H1 (cell line): ENCODE measurements around the gene CORO2B.

Experiments
- ATF3 ChIP-seq: IDR thresholded peaks from 2 replicates; pipeline ENCODE4 v1.6.1; 2011; ENCODE audit warnings: low read depth, mild to moderate bottlenecking, low read length; ENCODE audit not compliant: insufficient read depth
- BRCA1 ChIP-seq: IDR thresholded peaks from 2 replicates; pipeline ENCODE4 v1.6.1; 2012; ENCODE audit warnings: low read depth, low read length, improper control_type of control experiment
- CREB1 ChIP-seq: IDR thresholded peaks from 2 replicates; pipeline ENCODE4 v1.6.1; 2012; ENCODE audit warnings: inconsistent platforms
- CTCF ChIP-seq, 3 experiments: IDR thresholded peaks; 1 replicate in 2 of 3; 2 replicates in 1 of 3; pipeline versions ENCODE4 v1.5.1 to v1.6.1; 2011; ENCODE audit warnings: low read length in 3 of 3, mild to moderate bottlenecking in 3 of 3, inconsistent platforms in 2 of 3, low read depth in 1 of 3, moderate library complexity in 1 of 3; ENCODE audit not compliant: insufficient read depth in 1 of 3; ENCODE audit errors: control extremely low read depth in 1 of 3
- EGR1 ChIP-seq: IDR thresholded peaks from 2 replicates; pipeline ENCODE4 v1.6.1; 2011; ENCODE audit warnings: low read depth, low read length, borderline replicate concordance
- EP300 ChIP-seq, 2 experiments: IDR thresholded peaks; 1 replicate in 1 of 2; 2 replicates in 1 of 2; pipeline ENCODE4 v1.6.1; 2011 to 2012; ENCODE audit warnings: low read depth in 2 of 2, low read length in 2 of 2, mild to moderate bottlenecking in 2 of 2, borderline replicate concordance in 1 of 2, inconsistent platforms in 1 of 2, moderate library complexity in 1 of 2
- EZH2 ChIP-seq: fragments of 200-600 bp; sonication (generic); IDR thresholded peaks from 2 replicates; pipeline ENCODE4 v1.7.1; 2012; ENCODE audit warnings: low read depth, mild to moderate bottlenecking, moderate library complexity, low read length, inconsistent platforms; ENCODE audit not compliant: severe bottlenecking
- JUND ChIP-seq: IDR thresholded peaks from 2 replicates; pipeline ENCODE4 v1.6.1; 2011; ENCODE audit warnings: mild to moderate bottlenecking, improper control_type of control experiment, low read length
- TAF1 ChIP-seq: IDR thresholded peaks from 2 replicates; pipeline ENCODE4 v1.6.1; 2011; ENCODE audit warnings: mild to moderate bottlenecking, low read depth, low read length

- TF ChIP-seq JUND: no peak
- TF ChIP-seq CTCF (IDR thresholded peaks at IDR 0.05; ENCODE audit: control extremely low read depth in 1 of 3, insufficient read depth in 1 of 3, low read depth in 1 of 3, low read length in 3 of 3): no peak
- no peak for TF ChIP-seq ATF3
- no peak for TF ChIP-seq CREB1
- no peak for TF ChIP-seq EZH2
- no peak for TF ChIP-seq EGR1
- no peak for TF ChIP-seq EP300 (IDR thresholded peaks at IDR 0.05; ENCODE audit: borderline replicate concordance in 1 of 2, low read depth in 2 of 2, low read length in 2 of 2)
- TF ChIP-seq TAF1: no peak
- TF ChIP-seq BRCA1: no peak
Measured at GRCh38 chr15:68570974-68571373, 7.8 kb upstream of the CORO2B start.
